ENCODE measurements around the gene EXOC6B.

Gene EXOC6B

DNA sequence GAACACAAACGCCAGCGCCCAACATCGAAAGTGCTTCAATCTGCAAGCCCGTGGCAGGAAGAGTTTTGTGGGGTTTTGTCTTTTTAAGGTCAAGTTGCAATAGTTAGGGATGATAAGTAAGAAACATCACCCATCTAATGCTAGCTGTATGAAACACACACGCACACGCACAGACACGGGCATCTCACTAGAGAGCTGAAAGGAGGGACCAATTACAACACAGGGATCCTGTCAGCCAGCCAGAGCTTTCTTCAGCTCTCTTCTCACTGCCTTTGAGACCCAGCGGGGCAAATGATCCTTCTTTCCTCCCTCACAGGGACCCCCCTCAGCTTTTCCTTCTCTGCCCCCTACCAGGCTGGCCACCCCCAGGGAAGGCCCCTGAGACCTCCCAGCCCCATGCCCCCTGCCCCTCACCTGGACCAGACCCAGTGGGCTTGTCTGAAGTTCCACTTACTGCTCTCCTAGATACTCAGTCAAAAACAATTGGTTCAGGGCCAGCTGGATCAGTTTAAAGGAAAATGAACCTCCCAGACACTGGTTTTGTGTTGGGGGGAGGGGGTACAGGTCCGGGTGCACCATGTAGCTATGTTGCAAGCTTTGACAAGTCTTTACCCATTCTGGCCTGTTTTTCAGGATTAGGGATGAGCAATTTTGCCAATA is 696.0 kb downstream of the EXOC6B start:
- no peaks in the 10 kb centered on the region for H3K27me3 Mint-ChIP-seq (ENCODE audit: low read depth)
- H3K4me3 Mint-ChIP-seq = no peak overlapping the region
- no peaks in the 10 kb centered on the region for H3K9me3 Mint-ChIP-seq
- no peak overlapping the region for H3K27ac Mint-ChIP-seq
- no peaks in the 10 kb centered on the region for H3K4me1 Mint-ChIP-seq (ENCODE audit: low read depth)
- H3K36me3 Mint-ChIP-seq (ENCODE audit: low read depth) = no peaks in the 10 kb centered on the region

DNA sequence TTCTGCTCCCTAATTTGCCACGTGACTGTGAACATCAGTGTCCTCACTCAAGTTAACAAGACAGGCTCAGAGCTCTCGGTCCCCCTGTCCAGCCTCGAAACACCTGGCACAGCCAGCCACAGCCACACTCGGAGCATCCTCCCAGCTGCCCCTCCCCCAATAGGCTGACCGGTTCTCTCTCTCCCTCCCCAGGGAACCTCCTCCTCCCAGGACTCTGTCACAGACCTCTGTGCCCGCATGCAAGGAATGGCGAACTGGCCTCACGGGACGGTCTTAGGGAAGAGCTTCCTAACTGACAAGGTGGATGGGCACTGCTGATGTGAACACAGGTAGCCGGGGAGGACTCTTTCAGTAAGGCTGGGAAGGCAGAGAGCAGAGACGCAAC is 697.0 kb downstream of the EXOC6B start:
- Mint-ChIP-seq H3K27me3 (ENCODE audit: low read depth) (no peaks in the 10 kb centered on the region), H3K27ac (no peak overlapping the region), H3K36me3 (ENCODE audit: low read depth) (no peaks in the 10 kb centered on the region), H3K9me3 (no peaks in the 10 kb centered on the region), H3K4me1 (ENCODE audit: low read depth) (no peaks in the 10 kb centered on the region), H3K4me3 (no peak overlapping the region)

DNA sequence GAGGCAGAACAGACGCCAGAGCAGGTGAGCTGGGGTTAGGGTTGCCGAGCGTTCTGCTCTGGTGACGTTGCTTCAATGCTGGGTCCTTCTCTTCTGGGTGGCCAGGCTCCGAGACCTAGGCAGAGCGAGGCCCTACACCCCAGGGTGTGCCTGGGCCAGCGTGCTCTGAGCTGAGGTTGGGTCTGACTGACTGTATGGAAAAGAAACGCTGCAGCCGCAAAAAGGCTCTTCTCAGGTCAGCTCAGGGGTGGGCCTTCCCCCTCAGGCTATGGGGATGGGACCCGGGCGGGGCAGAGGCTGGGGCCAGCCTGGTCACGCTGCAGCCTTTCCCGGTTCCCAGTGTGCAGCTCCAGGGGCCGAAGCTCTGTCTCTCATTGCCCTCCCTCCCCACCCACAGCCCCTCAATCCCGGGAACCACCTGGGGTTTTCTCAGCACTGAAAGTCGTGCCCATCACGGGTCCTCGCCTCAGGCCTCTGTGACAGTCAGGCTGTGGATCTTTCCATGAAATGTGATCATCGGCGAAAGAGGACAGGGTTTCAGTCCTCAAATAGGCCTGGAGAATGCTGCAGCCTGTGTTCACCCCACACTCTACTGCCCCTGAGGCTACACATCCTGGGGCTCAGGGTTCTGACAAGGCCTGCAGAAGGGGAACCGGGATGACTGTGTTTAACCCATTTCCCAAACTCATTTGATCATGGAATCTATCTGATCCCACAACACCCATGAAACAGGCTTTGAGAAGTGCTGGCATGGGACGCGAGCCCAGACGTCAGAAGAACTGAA is 697.6 kb downstream of the EXOC6B start:
- Mint-ChIP-seq H3K36me3 (ENCODE audit: low read depth) (no peaks in the 10 kb centered on the region), H3K27ac (no peak overlapping the region), H3K9me3 (no peaks in the 10 kb centered on the region), H3K4me1 (ENCODE audit: low read depth) (no peaks in the 10 kb centered on the region), H3K27me3 (ENCODE audit: low read depth) (no peaks in the 10 kb centered on the region), H3K4me3 (no peak overlapping the region)

DNA sequence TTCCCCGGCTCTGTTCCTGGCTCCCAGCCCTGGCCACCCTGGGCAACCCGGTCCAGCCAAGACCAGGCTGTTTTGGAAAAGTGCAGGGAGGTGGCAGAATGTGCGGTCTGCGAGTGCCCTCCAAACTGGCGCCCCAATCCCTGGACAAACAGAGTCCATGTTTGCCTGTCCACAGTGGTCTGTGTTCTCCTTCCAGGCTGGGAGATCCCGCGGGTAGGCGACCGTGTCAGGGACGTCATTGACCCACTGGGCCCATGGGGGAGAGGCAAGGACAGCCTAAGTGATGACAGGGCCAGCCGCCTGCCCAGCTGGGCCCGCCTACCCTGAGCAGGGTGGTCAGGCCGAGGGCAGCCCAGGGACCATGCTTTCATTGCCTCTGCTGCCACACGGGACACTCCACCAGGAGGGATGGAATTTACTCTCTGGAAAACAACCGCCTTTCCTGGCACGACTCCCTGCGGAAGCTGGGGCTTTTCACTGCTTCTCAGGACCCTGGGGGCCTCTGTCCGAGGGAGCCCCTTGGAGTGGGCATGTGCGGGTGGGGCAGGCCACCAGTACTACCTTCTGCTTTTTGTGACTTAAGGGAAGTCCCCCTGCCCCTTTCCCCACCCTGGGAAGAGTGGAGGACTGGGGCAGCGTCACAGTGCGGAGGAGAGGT is 698.3 kb downstream of the EXOC6B start:
- Mint-ChIP-seq H3K4me3 (no peak overlapping the region), H3K36me3 (ENCODE audit: low read depth) (no peaks in the 10 kb centered on the region), H3K4me1 (ENCODE audit: low read depth) (no peaks in the 10 kb centered on the region), H3K27me3 (ENCODE audit: low read depth) (peaks cover 5% of the 10 kb centered on the region), H3K27ac (no peak overlapping the region), H3K9me3 (no peaks in the 10 kb centered on the region)

- peaks cover 5% of the 10 kb centered on the region for H3K27me3 Mint-ChIP-seq (ENCODE audit: low read depth)
- H3K4me1 Mint-ChIP-seq (ENCODE audit: low read depth) = no peaks in the 10 kb centered on the region
- H3K27ac Mint-ChIP-seq = no peak overlapping the region
- no peak overlapping the region for H3K4me3 Mint-ChIP-seq
- H3K9me3 Mint-ChIP-seq = no peaks in the 10 kb centered on the region
- no peaks in the 10 kb centered on the region for H3K36me3 Mint-ChIP-seq (ENCODE audit: low read depth)
Observed at GRCh38 chr2:72126186-72127100, 699.4 kb downstream of the EXOC6B start.
